Neural progenitor cell (in vitro differentiated cells): ENCODE results near the gene LCK. TPM values are rescaled to one million over a fixed set of nuclear protein-coding genes. Genes with fewer than 3 reads are reported as not detected.

Experiments
- DNase-seq: peaks from one replicate; pipeline ENCODE4 v3.0.0-alpha.2; 2016; ENCODE audit warnings: low spot score
- H2AFZ ChIP-seq: fragments of 200-600 bp; sonication (generic); replicated peaks from 2 replicates; pipeline ENCODE4 v1.6.1; 2016; ENCODE audit warnings: antibody characterized with exemption
- H3F3A ChIP-seq: fragments of 200-600 bp; sonication (generic); 2 replicates; pipeline ENCODE4 v1.6.1; 2016; ENCODE audit warnings: antibody characterized with exemption, low read depth
- H3K27ac ChIP-seq: fragments of 200-600 bp; sonication (generic); 2 replicates; pipeline ENCODE4 v1.5.1; 2016; ENCODE audit warnings: mild to moderate bottlenecking
- H3K27me3 ChIP-seq: fragments of 200-600 bp; sonication (generic); 2 replicates; pipeline ENCODE4 v1.6.1; 2016; ENCODE audit warnings: mild to moderate bottlenecking, moderate library complexity
- H3K36me3 ChIP-seq: fragments of 200-600 bp; sonication (generic); 2 replicates; pipeline ENCODE4 v1.5.1; 2016
- H3K4me1 ChIP-seq: fragments of 200-600 bp; sonication (generic); 2 replicates; pipeline ENCODE4 v1.6.1; 2016; ENCODE audit warnings: mixed run types
- H3K4me2 ChIP-seq: fragments of 200-600 bp; sonication (generic); 2 replicates; pipeline ENCODE4 v1.6.1; 2016
- H3K4me3 ChIP-seq: fragments of 200-600 bp; sonication (generic); 2 replicates; pipeline ENCODE4 v1.5.1; 2016
- H3K79me2 ChIP-seq: fragments of 200-600 bp; sonication (generic); 2 replicates; pipeline ENCODE4 v1.6.1; 2016; ENCODE audit warnings: low read depth
- H3K9ac ChIP-seq: fragments of 200-600 bp; sonication (generic); 2 replicates; pipeline ENCODE4 v1.6.1; 2016
- H3K9me3 ChIP-seq: fragments of 200-600 bp; sonication (generic); 2 replicates; pipeline ENCODE4 v1.5.1; 2016; ENCODE audit warnings: low read depth
- H4K20me1 ChIP-seq: fragments of 200-600 bp; sonication (generic); 2 replicates; pipeline ENCODE4 v1.6.1; 2016; ENCODE audit warnings: low read depth
- H3K27ac Mint-ChIP-seq: 3 replicates; pipeline ENCODE4 v1.8.0; 2021; ENCODE audit warnings: mixed read lengths
- H3K27me3 Mint-ChIP-seq: 2 replicates; pipeline ENCODE4 v1.8.0; 2022; ENCODE audit warnings: low read depth, mild to moderate bottlenecking, inconsistent platforms, moderate library complexity, mixed read lengths; ENCODE audit not compliant: insufficient read depth
- H3K36me3 Mint-ChIP-seq: 3 replicates; pipeline ENCODE4 v1.8.0; 2021; ENCODE audit warnings: mixed read lengths
- H3K4me1 Mint-ChIP-seq: 3 replicates; pipeline ENCODE4 v1.8.0; 2021; ENCODE audit warnings: mixed read lengths
- H3K4me3 Mint-ChIP-seq: 3 replicates; pipeline ENCODE4 v1.8.0; 2021; ENCODE audit warnings: mild to moderate bottlenecking, moderate library complexity, mixed read lengths
- H3K9me3 Mint-ChIP-seq: 3 replicates; pipeline ENCODE4 v1.8.0; 2020; ENCODE audit warnings: mixed read lengths
- CTCF ChIP-seq: fragments of 200-600 bp; sonication (generic); IDR thresholded peaks from 2 replicates; pipeline ENCODE4 v1.5.1; 2017; ENCODE audit warnings: antibody characterized with exemption, mild to moderate bottlenecking
- EZH2 ChIP-seq: fragments of 200-600 bp; sonication (generic); IDR thresholded peaks from 2 replicates; pipeline ENCODE4 v1.6.1; 2017; ENCODE audit warnings: antibody characterized with exemption, mild to moderate bottlenecking, moderate library complexity
- EZH2phosphoT487 ChIP-seq: fragments of 200-600 bp; sonication (generic); IDR thresholded peaks from 2 replicates; pipeline ENCODE4 v1.6.1; 2017; ENCODE audit warnings: antibody characterized with exemption
- total RNA-seq: library from RNA; depleted of rRNA; stranded (reverse); fragments of >200 nt; gene quantifications from 2 replicates; pipeline ENCODE4 v1.2.3, GENCODE V29; 2015; ENCODE audit warnings: low replicate concordance

Gene LCK
- total RNA-seq, 1 donor from 2014 or later = 0.32 TPM

- Histone ChIP-seq H4K20me1 (peaks cover 46% of the 10 kb centered on the region), H3K9me3 (no peaks in the 10 kb centered on the region), H3F3A (no peaks in the 10 kb centered on the region), H3K4me1 (no peaks in the 10 kb centered on the region), H3K27me3 (no peaks in the 10 kb centered on the region), H3K4me3 (no peak overlapping the region), H3K27ac (no peak overlapping the region), H3K4me2 (no peak overlapping the region), H2AFZ (no peak overlapping the region), H3K9ac (no peak overlapping the region), H3K79me2 (peaks cover 82% of the 10 kb centered on the region), H3K36me3 (peaks cover 19% of the 10 kb centered on the region)
- no peak for DNase-seq
- Mint-ChIP-seq H3K27me3 (no peaks in the 10 kb centered on the region), H3K9me3 (peaks cover 5% of the 10 kb centered on the region), H3K4me3 (no peak overlapping the region), H3K36me3 (peaks cover 32% of the 10 kb centered on the region), H3K4me1 (no peaks in the 10 kb centered on the region), H3K27ac (no peak overlapping the region)
- TF ChIP-seq EZH2phosphoT487 (no peak), CTCF (no peak), EZH2 (no peak)
These were observed 52.3 kb downstream of the LCK start for GRCh38 chr1:32303358-32303757.

GRCh38 chr1:32303997-32304622, 53.0 kb downstream of the LCK start:
- Histone ChIP-seq H3K4me1 (no peaks in the 10 kb centered on the region), H4K20me1 (peaks cover 46% of the 10 kb centered on the region), H3K27me3 (no peaks in the 10 kb centered on the region), H3K79me2 (peaks cover 82% of the 10 kb centered on the region), H3K4me3 (no peak overlapping the region), H3K9ac (no peak overlapping the region), H3F3A (no peaks in the 10 kb centered on the region), H3K4me2 (no peak overlapping the region), H3K9me3 (no peaks in the 10 kb centered on the region), H3K36me3 (peaks cover 19% of the 10 kb centered on the region), H2AFZ (no peak overlapping the region), H3K27ac (no peak overlapping the region)
- Mint-ChIP-seq H3K9me3 (peaks cover 5% of the 10 kb centered on the region), H3K4me3 (no peak overlapping the region), H3K4me1 (no peaks in the 10 kb centered on the region), H3K36me3 (peaks cover 32% of the 10 kb centered on the region), H3K27me3 (no peaks in the 10 kb centered on the region), H3K27ac (no peak overlapping the region)
- DNase-seq = no peak
- TF ChIP-seq EZH2phosphoT487 (no peak), EZH2 (no peak), CTCF (no peak)

- Histone ChIP-seq H3K27me3 (no peaks in the 10 kb centered on the region), H3K9ac (no peak overlapping the region), H3K27ac (no peak overlapping the region), H3K4me1 (no peaks in the 10 kb centered on the region), H3F3A (no peaks in the 10 kb centered on the region), H3K4me3 (no peak overlapping the region), H4K20me1 (peaks cover 51% of the 10 kb centered on the region), H3K4me2 (no peak overlapping the region), H2AFZ (no peak overlapping the region), H3K79me2 (peaks cover 80% of the 10 kb centered on the region), H3K9me3 (no peaks in the 10 kb centered on the region), H3K36me3 (peaks cover 19% of the 10 kb centered on the region)
- peaks cover 3% of the 10 kb centered on the region for H3K4me1 Mint-ChIP-seq
- H3K4me3 Mint-ChIP-seq = no peak overlapping the region
- no peak overlapping the region for H3K27ac Mint-ChIP-seq
- H3K27me3 Mint-ChIP-seq = no peaks in the 10 kb centered on the region
- DNase-seq = no peak
- TF ChIP-seq EZH2 = no peak
- TF ChIP-seq EZH2phosphoT487 = no peak
- no peak for TF ChIP-seq CTCF
- peaks cover 32% of the 10 kb centered on the region for H3K36me3 Mint-ChIP-seq
- H3K9me3 Mint-ChIP-seq = peaks cover 5% of the 10 kb centered on the region
These were observed 54.2 kb downstream of the LCK start for GRCh38 chr1:32305310-32305709.
